Gastrocnemius medialis (tissue), 4 donors: ENCODE data around the gene EVL. TPM values are rescaled to one million over a fixed set of nuclear protein-coding genes. Genes with fewer than 3 reads are reported as not detected.

ENCODE experiments used
- ATAC-seq, 2 donors: fragments of 150-250 bp; one replicate each; pipeline ENCODE4 v1.9.1; 2016
- DNase-seq, 2 donors: peaks; one replicate each; pipeline ENCODE4 v3.0.0-alpha.2; 2019
- H3K27ac ChIP-seq, 4 donors: fragments of 200-600 bp; sonication (generic); 1 replicate in 1 of 4; 2 replicates in 3 of 4; pipeline ENCODE4 v1.5.1; 2016 to 2018; ENCODE audit warnings: mild to moderate bottlenecking in 2 of 4, moderate library complexity in 1 of 4
- H3K27me3 ChIP-seq, 3 donors: fragments of 200-600 bp; sonication (generic) in 2 of 3; 1 replicate in 1 of 3; 2 replicates in 2 of 3; pipeline versions ENCODE4 v1.5.1 to v1.6.0; 2016 to 2019; ENCODE audit warnings: mild to moderate bottlenecking in 1 of 3, moderate library complexity in 1 of 3
- H3K36me3 ChIP-seq, 2 donors: fragments of 200-600 bp; sonication (generic) in 1 of 2; one replicate each; pipeline ENCODE4 v1.5.1; 2017 to 2018
- H3K4me1 ChIP-seq, 2 donors: fragments of 200-600 bp; sonication (generic) in 1 of 2; one replicate each; pipeline ENCODE4 v1.5.1; 2016 to 2017; ENCODE audit warnings: mild to moderate bottlenecking in 2 of 2
- H3K4me3 ChIP-seq, 4 donors: fragments of 200-600 bp; sonication (generic) in 3 of 4; 1 replicate in 1 of 4; 2 replicates in 3 of 4; pipeline ENCODE4 v1.5.1; 2016 to 2019; ENCODE audit warnings: mild to moderate bottlenecking in 2 of 4
- H3K9me3 ChIP-seq, 3 donors: fragments of 200-600 bp; sonication (generic) in 2 of 3; 1 replicate in 1 of 3; 2 replicates in 2 of 3; pipeline ENCODE4 v1.5.1; 2016 to 2019
- CTCF ChIP-seq, 5 experiments: fragments of 450-650 bp in 3 of 5; fragments of 200-600 bp in 2 of 5; sonication (generic) in 2 of 5; IDR thresholded peaks in 4 of 5; conservative IDR thresholded peaks in 1 of 5; 1 replicate in 4 of 5; 2 replicates in 1 of 5; pipeline ENCODE4 v1.5.1; 2016 to 2019; ENCODE audit warnings: antibody characterized with exemption in 5 of 5, mild to moderate bottlenecking in 3 of 5, moderate library complexity in 3 of 5
- POLR2A ChIP-seq, 2 donors: fragments of 450-650 bp; IDR thresholded peaks; one replicate each; pipeline ENCODE4 v1.6.1; 2017; ENCODE audit warnings: antibody characterized with exemption in 2 of 2, mild to moderate bottlenecking in 2 of 2, moderate library complexity in 2 of 2
- in situ Hi-C, 4 donors: fragments of 200-750 bp; cut with MboI; loops; one replicate each; pipeline versions ENCODE4 v1.15.0 to v1.8.0; 2017; ENCODE audit warnings: low sequenced_read_pairs in 4 of 4
- intact Hi-C: fragments of 100-400 bp; cut with DNase I; formaldehyde crosslinking; loops from one replicate; pipeline ENCODE4 v1.15.1; 2023; ENCODE audit warnings: low total_unique reads
- total RNA-seq, 4 donors: library from RNA; depleted of rRNA; stranded (reverse); fragments of >200 nt; gene quantifications; one replicate each; pipeline versions ENCODE4 v1.1.0 to v1.2.3, GENCODE V29; 2016

The EVL gene
- total RNA-seq, 4 donors from 2014 or later: 5.8 to 14.3 (median 9.5) TPM

DNA sequence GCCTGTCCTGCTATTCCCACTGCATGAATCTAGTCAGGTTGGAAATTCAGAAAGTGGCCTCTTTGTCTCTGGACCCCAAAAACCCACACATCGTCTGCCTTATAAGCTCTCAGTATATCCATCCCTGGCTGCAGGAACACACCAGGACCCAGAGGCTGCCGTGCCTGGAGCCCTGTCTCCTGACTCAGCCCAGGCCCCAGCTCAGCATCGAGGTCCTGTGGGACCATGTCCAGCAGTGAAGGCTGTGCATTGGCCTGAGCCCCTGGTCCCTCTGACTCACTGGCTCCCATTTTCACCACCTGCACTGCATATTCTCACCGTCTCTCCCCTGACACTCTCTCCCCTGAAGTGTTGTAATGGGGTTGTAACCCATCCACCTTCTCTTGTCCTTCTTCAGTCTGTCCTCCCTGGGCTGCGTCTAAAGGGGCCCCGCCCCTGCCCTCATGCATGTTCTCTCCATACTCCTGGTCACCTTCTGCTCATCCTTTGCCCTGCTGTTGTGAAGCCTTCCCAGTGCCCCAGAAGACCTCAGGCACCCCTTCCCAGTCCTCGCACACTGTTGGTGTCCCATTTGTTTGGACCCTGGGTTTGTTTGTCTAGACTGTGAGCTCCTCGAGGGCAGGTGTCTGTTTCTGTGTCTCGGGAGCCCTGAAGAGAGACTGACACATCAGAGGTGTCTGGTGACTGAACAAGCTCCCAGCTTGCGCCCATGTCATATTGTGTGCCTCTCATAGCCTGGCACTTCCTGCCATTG is 43.8 kb downstream of the EVL start:
- Histone ChIP-seq H3K4me3 (no peak overlapping the region), H3K27ac (no peak overlapping the region), H3K27me3 (no peaks in the 10 kb centered on the region), H3K36me3 (no peaks in the 10 kb centered on the region), H3K4me1 (peaks cover 4 to 31% of the 10 kb centered on the region in 2 donors), H3K9me3 (no peaks in the 10 kb centered on the region)
- TF ChIP-seq POLR2A (IDR thresholded peaks at IDR 0.05) (no peak), CTCF (IDR thresholded peaks at IDR 0.05 in 4 of 5, conservative IDR thresholded peaks at IDR 0.05 in 1 of 5) (no peak)
- ATAC-seq (peak in 1 of 2 donors; percentile 17), DNase-seq (no peak)
- in situ Hi-C loops (loop anchor here in 2 of 4 donors (5.0 to 10.0 kb wide), 2 partner anchors 124 to 127 kb away; no protein-coding TSS in a partner anchor), intact Hi-C loops (loop anchor here (1.0 to 5.0 kb wide), 2 partner anchors 42 to 127 kb away; partner anchors contain the start of gene EVL)

GRCh38 chr14:100109594-100109955 is 44.4 kb downstream of the EVL start:
- in situ Hi-C loops: loop anchor here in 2 of 4 donors (5.0 to 10.0 kb wide), 2 partner anchors 125 to 127 kb away; no protein-coding TSS in a partner anchor

DNA sequence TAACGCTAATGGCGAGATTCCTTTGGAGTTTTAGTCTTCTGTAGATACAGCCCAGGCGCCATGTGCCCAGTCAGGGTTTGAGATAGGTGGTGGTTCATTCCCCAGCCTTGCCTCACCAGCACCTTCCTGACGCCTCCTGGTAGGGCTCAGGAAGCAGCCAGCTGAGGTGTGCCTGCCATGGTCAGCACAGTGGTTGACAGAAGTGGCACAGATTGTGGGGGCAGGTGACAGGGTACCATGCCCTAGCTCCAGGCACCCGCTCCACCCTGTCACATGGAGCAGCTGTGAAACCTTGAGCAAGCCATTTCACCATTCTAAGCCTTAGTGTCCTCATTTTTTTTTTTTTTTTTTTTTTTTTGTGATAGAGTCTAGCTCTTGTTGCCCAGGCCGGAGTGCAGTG is 45.6 kb downstream of the EVL start:
- no peaks in the 10 kb centered on the region for H3K9me3 ChIP-seq
- no peak for DNase-seq
- H3K4me3 ChIP-seq: no peak overlapping the region
- no peak overlapping the region for H3K27ac ChIP-seq
- no peak for TF ChIP-seq CTCF (IDR thresholded peaks at IDR 0.05 in 4 of 5, conservative IDR thresholded peaks at IDR 0.05 in 1 of 5)
- no peak for TF ChIP-seq POLR2A (IDR thresholded peaks at IDR 0.05)
- intact Hi-C loops (loop anchor here (1.0 kb wide), 1 partner anchor 81 kb away; no protein-coding TSS in a partner anchor), in situ Hi-C loops (loop anchor here in 1 of 4 donors (5.0 kb wide), 1 partner anchor 129 kb away; no protein-coding TSS in a partner anchor)
- peaks cover 0 to 18% of the 10 kb centered on the region in 2 donors for H3K4me1 ChIP-seq
- H3K27me3 ChIP-seq: no peaks in the 10 kb centered on the region
- ATAC-seq: no peak
- no peaks in the 10 kb centered on the region for H3K36me3 ChIP-seq

More at GRCh38 chr14:100109594-100109955, 44.4 kb downstream of the EVL start:
- H3K36me3 ChIP-seq: no peaks in the 10 kb centered on the region
- no peak overlapping the region for H3K27ac ChIP-seq
- no peaks in the 10 kb centered on the region for H3K9me3 ChIP-seq
- H3K4me1 ChIP-seq: peaks cover 0 to 26% of the 10 kb centered on the region in 2 donors
- TF ChIP-seq POLR2A (IDR thresholded peaks at IDR 0.05) (no peak), CTCF (IDR thresholded peaks at IDR 0.05 in 4 of 5, conservative IDR thresholded peaks at IDR 0.05 in 1 of 5) (no peak)
- no peaks in the 10 kb centered on the region for H3K27me3 ChIP-seq
- intact Hi-C loops: loop anchor here (5.0 kb wide), 1 partner anchor 42 kb away; the partner anchor contains the start of gene EVL
- ATAC-seq: no peak
- H3K4me3 ChIP-seq: no peak overlapping the region
- no peak for DNase-seq

DNA sequence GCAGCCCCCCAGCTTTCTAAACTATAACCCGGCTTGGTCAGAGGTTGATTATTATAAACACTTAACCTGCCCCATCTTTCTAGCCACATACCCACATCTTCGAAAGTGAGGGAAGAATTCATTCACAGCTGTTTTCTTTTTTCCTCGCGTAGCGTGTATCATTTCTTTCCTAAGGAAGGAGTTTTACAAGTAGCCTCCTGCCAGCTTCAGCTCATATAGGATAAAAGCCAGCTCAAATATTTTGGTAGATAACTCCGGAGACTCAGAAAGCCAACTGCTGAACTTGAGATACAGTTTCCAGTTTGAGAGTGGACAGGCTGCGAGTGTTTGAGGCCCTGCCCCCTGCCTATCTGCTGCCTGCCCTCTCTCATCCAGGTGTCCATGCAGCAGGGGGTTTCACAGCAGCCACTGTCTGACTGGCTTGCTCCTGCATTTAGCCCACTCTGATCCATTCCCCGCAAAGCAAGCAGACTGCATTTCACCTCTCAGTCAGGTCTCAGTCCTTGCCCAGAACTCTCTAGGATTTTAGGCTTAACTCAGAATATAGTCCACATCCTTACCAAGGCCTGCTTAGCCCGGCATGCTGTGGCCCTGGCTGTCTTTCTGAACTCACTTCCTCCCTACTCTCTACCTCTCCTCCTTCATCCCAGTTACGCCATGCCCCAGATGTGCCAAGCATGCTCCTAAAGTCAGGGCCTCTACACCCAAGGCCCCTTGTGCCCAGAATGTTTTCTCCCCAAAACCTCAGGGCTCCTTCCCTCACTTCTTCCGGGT is 46.9 kb downstream of the EVL start:
- Histone ChIP-seq H3K9me3 (no peaks in the 10 kb centered on the region), H3K27ac (no peak overlapping the region), H3K4me1 (peaks cover 0 to 10% of the 10 kb centered on the region in 2 donors), H3K4me3 (no peak overlapping the region), H3K36me3 (no peaks in the 10 kb centered on the region), H3K27me3 (no peaks in the 10 kb centered on the region)
- intact Hi-C loops: no loop called here
- DNase-seq (no peak), ATAC-seq (no peak)
- TF ChIP-seq CTCF (IDR thresholded peaks at IDR 0.05 in 4 of 5, conservative IDR thresholded peaks at IDR 0.05 in 1 of 5) (no peak), POLR2A (IDR thresholded peaks at IDR 0.05) (no peak)
- in situ Hi-C loops: loop anchor here in 1 of 4 donors (5.0 kb wide), 1 partner anchor 130 kb away; no protein-coding TSS in a partner anchor
